GM18858 (cell line): ENCODE results near the gene MTURN.

Source experiments
- ATAC-seq: cut with Tn5 transposase; IDR thresholded peaks from one replicate; pipeline ENCODE4 v1.9.1; 2021; ENCODE audit not compliant: unreplicated experiment

Gene MTURN

DNA sequence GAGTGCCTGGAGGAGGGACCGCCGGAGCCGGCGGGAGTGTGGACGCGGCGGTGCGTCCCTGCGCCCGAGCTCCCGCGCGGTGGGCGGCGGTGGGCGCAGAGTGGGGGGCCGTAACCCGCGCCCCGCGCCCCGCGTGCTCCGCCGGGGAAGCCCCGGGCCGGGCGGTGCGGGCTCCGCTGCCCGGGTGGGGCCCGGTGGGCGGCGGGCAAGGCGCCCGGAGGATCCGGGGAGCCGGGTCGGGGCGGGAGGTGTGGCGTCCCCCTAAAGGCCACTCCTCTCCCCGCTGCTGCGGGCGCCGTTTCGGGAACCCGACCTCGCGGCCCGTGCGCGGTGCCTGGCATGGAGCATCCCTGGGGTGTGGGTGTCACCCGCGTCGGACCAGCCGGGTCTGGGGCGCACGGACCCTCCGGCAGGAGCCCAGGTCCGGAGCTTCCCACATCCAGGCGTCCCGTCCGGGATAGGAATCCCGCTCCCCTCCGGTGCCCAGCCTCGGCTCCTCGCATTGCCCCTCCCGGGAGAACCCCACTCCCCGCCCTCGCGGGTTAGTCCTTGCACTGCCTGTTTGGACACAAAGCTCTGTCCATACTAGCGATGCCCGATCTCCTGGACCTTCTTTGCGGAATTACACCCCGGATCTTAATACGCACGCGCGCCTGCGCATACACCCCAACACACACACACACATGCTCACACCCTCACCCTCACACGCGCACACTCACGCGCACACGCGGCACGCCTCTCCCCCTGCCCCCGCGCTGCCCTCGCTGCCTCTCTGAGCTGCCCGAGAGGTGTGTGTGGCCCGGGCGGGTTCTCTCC, 723 bp downstream of the MTURN start:
- ATAC-seq, result no peak

DNA sequence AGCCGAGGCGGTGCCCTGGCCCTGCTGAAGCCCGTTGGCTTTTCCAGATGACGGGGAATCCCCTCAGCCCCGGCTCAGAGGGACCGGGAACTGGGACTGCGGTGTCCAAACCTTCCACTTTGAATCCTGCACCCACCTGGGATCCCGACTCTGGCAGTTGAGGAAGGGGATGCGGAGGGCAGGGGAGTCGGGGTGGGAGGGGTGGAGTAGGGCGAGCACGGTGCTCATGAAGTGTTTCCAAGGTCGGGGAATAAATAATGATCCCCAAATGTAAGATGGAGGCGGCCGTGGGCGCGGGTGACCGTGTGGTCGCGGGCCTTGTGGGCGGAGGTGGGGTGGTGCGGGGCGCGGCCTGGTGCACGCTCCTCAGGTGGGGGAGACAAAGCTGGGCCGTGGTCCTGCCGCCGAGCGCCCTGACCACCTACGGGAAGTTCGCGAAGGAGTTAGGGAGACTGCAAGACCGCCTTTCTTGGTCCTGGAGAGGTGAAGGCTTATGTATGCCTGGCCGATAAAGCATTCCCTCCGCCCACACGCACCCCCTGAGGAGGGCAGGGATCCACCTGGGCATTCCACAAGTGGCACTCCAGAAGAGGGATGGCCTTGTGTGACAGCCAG, 1.4 kb downstream of the MTURN start:
- ATAC-seq, result no peak

DNA sequence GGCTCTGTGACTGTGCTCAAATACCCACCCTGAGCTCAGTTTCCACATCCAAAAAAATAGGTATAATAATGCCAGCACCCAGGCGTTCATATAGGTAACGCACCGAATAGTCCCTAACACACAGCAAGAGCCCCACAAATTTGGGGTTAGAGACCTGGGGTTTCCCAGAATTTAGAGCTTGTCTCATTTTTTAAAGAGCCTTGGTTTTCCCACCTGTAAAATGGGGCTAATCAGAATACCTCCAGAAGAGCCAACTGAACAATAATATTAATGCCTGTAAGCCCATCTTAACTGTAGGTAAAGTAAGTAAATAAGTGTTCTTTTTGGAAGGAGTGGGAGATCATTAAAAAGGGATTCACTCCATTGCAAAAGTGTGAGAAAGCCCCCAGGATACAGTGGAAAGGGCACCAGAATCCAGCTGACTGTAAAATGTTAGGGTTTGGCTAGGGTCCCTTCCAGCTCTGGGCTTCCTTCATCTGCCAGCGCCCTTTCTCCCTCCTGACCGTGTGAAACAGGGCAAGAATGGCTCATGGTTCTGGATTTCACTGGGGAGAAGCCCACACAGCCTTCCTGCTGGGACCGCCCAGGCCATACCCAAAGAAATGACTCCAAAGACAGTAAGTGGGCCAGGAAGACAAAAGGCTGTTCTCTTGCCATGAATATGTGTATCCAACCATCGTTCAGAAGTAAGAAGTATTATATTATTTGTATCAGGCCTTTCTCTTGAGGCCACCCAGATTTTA, 2.1 kb downstream of the MTURN start:
- no peak for ATAC-seq

DNA sequence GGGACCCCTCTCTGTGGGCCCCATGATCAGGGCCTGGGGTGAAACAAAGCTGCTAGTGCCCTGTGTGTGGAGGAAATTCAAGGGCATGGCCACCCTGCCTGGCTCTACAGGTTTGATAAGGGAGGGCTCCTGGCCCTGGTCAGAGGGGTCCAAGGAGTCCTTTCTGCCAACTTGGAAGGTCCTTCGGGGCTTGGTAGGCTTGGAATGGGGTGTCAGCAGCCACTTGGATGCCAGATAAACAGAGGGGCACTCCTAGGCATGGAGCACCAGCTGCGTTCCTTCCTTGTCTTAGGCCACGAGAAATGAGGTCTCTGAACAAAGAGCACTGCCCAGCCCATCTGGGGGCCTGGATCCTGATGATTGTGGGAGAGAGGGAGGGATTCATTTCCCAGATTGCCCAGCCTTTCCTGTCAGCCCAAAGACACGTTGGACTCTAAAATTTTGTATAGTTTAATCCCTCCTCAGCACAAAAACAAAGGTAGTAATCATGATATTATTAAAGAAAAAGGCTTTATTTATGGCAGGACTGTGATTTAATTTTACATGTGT, 5.1 kb downstream of the MTURN start:
- no peak for ATAC-seq

DNA sequence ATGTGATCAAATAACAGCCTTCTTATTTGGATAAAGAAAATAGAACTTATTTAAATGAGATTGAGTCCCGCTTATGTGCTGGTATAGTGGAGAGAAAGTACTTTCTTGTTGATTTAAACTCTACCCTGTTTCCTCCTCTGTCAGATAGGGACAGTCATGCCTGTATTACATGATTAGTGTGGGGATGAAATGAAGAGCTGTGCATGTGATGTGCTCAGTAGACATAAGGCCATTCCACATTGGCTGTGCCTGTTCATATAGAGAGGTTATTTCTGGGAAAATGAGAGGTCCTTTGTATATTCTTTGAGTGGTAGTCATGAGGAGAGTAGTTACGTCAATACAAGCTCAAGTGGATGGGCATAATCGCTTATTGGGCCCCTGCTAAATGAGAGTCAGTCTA, 5.7 kb downstream of the MTURN start:
- no peak for ATAC-seq

DNA sequence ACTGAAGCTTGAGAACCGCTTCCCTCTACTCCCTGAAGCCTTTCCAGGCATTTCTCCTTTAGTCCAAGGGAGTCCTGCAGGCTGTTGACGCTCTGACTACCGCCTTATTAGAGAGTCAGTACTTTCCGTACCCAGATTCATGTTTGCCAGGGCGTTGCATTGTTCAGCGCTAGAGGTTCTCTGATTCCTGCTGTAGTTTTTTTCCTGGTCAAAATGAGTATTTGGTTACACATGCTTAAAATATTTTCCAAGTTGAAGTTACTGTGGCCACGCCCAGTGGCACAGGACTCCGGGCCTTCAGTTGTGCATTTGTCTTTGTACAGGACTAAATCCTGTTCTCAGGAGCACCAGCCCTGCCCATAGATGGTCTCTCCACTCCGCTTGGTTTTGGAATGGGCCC, 7.9 kb downstream of the MTURN start:
- ATAC-seq, result no peak

DNA sequence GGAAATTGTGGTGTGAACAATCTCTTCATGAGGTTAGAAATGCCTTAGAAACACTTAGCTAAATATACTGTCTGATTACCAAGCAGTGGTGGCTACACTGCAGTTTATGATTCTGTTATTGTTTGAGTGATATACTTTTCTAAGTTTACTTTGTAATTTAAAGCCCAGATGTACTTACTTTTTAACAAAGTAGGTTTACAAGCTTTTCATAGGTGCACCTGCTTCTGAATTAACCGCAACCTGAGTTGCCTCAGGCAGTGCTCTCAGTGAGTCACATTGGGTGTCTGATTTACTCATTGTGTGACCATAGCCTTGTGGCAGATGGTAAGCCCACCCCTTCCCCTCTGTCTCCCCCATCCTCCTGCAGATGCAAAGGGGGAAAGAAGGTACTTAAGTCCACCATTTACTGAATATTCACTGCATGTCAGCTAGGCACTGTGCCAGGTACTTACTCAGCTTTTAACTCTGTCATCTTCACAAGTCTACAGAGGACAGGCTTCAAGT, 9.0 kb downstream of the MTURN start:
- ATAC-seq, result no peak

DNA sequence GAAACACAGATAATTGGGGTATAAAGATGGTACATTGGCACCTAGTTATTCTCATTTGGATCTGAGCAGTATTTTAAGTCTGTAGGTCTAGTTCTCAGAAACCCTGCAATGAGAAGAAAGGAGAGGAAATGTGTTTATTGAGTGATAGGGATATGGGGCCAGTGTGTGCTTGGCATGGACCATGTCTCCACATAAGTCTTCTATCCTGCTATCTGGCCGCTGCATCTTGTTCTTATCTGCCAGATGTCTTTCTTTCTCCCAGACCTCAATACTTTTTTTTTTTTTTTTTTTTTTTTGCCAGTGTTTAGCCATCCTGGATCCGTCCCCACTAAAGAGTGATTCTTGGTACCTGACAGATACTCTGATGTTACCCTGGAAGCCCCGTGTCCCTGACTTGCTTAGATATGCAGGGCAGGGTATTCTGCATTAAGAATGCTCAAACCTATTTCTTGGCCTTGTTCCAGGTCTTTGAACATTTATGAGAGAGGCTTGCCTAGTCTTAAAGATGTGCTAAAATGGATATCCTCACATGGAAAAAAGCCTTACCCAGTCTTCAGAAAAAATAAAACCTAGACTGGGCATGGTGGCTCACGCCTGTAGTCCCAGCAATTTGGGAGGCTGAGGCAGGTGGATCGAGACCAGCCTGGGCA, 10.0 kb downstream of the MTURN start:
- no peak for ATAC-seq

DNA sequence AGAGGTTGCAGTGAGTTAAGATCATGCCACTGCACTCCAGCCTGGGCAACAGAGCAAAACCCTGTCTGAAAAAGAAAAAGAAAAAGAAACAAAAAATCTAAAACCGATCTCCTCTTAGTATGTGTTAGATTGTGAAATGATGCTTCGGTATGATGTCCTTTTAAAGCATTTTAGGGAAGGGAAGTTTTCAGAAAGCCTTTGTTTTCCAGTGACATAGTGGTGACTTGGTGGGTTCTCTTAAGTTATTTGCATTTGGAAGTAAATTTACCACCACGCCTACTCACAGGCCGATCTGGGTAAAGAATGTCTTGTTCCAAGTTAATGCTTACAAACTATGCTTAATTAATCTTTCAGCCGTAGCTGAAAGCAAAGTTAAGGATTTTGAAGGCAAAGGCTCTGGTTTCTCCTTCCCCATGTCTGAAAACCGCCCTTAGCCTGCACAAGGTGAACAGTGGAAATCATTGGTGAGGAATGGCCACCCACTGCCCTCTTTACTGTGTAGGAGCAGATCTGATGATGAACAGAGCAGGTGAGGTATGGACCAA, 10.7 kb downstream of the MTURN start:
- no peak for ATAC-seq

DNA sequence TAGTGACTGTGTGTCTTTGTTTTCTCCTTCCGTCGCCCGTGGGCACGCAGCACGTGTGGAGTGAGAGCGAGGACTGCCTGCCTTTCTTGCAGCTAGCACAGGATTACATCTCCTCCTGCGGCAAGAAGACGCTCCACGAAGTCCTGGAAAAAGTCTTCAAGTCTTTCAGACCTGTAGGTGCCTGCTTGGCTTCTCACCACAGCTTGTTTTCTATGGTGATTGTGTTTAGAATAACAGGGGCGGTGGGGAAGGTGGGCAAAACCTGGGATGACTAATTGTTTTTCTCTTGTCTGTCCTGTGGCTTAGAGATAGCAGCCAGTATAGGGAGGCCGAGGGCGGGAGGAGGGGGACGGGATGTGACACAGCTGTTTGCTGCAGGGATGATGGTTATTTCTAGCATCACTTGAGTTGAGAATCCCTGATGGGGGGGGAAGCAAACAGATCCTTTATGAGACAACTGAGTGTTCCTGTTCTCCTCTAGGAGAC, 11.4 kb downstream of the MTURN start:
- no peak for ATAC-seq

DNA sequence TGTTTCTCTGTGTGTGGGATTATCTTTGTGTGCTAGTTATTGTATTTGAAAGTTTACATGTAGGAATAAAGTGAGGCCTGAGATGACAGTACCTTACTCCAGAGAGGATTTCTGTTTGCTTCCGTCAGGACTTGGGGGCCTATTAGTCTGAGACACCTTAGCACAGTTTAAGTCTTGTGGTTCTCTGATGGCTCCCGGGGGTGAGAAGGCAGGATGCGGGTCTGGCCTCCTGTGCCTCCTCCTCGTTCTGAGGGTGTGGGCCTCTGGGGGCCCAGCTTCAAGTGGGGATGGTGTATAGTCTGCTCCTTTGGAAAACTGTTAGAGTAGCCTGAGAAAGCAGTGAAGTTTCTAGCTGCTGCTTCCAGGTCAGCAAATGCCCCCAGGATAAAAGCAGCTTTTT, 12.4 kb downstream of the MTURN start:
- no peak for ATAC-seq

DNA sequence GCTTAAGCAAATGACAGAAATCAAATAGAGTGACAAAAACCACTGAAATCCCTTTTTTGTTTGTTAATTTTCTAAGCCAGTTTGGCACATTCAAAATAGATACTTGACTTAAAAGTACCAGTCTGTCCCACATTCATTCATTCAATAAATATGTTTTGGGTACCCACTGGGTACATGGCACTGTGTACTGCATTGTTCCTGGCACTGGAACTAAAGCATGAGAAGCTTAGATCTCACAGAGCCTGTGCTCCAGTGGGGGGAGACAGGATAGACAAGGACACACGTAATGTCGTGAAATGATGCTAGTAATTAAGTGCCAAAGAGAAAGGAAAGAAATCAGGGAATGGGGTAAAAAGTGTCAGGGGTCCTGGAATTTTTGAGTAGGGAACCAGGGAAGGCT, 13.0 kb downstream of the MTURN start:
- no peak for ATAC-seq

DNA sequence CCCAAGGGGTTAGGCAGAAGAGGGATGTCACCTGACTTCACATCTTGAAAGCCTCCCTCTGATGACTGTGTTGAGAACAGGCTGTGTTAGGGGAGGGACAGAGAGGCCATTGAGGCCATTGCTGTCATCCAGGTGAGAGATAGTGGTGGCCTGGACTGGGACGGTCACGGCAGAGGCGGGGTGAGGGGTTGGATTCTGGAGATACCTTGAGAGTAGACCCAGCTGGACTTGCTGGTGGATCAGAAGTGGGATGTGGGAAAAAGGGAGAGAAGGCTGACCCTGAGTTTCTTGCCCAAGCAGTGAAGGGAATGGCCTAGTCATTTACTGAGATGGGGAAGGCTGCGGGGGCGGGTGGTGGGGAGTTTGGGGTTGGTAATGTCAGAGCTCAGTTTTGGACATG, 13.6 kb downstream of the MTURN start:
- ATAC-seq, result no peak

DNA sequence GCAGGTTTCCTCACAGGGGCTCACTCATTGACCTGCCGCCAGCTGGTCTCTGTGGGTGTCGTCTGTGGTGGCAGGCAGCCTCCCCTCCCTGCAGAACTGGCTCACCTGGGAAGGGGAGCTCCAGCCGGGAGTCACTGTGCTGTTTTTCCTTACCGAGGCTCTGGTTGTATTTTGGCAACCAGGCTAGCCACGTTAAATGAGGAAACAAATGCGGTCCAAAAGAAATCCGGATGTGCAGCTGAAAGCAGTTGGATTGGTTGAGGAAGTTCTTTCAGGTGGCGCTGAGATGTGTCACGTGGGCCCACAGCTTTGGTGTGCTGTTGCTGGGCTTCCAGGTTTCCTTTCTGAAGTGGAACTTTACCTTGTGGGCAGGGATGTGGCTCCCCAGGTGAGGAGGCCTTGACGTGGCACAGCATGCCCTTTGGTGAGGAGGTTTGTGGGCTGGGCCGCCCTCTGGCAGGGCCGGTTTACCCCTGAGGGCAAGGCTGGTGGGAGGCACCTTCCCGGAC, 14.2 kb downstream of the MTURN start:
- no peak for ATAC-seq

DNA sequence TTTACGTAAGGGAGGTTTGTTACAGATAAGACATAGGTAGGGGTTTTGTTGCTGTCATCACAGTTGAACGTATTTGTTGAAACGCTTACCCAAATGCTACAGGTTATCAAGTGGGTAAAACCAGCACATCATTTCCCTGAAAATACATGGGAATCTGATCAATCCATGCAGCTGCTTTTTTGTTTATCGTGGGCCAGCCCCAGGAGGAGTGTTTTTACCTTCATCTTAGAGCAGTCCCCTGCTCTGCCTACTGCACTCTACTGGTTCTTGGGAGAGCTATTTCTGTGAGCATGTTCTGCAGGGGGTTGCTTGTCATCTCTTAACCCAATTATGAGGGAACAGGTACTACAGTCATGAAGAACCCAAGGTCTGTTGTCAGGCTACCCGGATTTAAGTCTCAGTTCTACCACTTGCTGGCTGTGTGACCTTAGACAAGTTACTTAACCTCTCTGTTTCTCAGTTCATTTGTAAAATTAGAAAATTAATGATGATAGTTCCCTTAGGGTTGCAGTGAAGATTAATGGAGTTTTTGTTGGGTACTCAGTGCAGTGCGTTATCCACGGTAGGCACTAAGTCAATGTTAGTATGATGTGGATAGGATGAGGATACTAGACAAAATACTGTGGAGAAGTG, 15.0 kb downstream of the MTURN start:
- no peak for ATAC-seq

DNA sequence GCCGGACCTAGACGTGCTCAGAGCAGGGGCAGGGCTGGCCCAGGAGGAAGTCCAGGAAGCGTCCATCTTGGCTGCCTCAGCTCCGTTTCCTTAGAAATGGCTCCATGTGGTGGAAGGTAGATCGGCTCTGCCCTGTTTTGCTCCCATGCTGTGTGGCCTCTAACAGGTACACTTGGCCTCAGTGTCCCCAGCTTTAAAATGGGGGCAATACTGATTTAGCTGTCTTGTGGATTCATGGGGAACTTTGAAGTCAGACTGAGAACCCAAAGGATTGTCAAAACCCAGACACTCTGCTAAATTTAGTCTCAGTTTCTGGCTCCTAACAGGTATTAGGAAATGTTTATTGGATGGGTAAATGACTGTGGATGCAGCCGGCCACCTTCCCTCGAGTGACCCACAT, 15.9 kb downstream of the MTURN start:
- no peak for ATAC-seq

DNA sequence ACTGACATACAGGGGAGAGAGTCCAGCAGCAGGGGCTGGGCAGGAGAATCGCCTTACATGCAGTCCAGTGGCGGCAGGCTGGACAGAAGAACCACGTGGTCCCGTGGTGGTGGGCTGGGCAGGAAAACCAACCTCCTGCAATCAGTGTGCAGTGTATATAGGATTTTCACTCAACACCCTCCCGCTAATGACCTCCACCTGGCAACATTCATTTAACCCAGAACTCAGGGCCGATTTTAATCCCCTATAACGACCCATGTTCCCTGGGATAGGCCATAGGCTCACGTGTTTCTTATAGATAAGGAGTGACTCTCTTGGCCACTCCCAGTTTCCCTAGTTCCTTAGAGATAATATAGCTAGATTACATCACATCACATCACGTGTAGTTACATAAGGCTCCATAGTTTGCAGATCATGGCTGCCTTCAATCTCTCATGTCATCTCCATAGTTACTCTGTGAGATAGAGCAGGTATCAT, 19.4 kb downstream of the MTURN start:
- ATAC-seq, result no peak

DNA sequence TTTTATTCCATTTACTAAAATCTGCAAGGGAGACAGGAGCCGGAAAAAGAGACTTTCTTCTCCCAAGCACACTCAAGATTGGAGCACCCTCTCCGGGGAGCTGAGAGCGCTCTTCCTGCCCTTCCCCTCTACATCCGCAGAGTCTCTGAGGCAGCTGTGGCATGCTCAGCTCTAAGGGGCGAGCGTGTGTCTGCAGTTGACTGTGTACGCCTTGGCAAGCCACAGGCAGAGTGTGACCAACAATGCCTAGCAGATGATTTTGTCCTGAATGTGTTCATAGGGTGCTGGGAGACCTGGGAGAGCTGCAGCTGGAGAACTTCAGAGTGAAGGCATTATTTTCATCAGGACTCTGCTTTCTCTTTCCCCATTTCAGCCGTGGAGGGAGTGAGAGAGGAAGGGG, 20.7 kb downstream of the MTURN start:
- no peak for ATAC-seq

DNA sequence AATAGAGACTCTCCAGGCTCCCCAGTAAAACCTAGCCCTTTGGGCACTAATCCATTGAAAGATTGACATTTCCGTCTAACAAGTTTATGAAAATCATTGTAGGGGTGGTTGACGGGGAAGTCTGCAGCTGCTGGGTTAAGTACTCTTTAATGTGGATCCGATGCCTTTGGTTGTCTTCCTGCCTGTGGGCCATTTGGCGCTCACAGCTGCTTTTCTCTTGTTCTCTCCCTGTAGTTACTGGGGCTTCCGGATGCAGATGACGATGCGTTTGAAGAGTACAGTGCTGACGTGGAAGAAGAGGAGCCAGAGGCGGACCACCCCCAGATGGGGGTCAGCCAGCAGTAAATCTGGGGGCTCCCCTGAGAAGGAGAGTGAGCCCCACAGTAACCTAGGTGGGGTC, 22.4 kb downstream of the MTURN start:
- no peak for ATAC-seq

DNA sequence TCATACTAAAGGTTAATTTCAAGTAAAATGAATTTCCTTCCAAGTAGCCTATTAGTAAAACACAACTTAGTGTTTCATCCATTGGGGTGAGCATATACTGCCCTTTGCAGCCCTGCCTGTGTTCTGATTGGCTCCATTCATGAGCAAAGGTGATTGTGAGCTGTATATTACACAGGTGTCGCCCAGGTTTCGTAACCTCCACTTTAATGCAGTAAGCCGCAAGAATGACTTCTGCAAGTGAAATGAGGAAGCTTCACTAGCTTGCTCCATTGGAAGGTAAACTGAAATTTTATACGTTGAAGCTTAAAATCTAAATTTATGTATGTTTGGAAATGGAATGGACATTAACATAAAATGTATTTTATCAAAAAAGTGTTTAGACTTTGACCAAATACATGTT, 24.4 kb downstream of the MTURN start:
- no peak for ATAC-seq
